ENCODE results near the gene OOSP3.

DNA sequence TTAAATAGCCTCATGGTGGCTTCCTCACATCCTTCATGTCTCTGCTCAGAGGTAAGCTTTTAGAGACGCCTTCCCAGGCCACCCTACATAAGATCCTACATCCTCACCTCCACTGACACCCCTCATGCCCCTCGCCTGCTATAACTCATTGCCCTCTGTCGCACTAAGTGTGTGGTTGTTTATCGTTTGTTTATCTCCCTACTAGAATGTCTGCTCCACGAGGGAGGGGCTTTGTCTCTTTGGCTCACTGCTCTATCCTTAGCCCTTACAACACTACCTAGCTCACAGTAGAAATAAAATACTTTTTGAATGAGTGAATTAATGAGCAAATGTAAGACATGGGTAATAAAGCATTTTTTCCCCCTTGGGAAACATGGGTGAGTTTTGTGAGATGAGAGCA is 32.0 kb upstream of the OOSP3 start:
- TF ChIP-seq, protein P1, sequence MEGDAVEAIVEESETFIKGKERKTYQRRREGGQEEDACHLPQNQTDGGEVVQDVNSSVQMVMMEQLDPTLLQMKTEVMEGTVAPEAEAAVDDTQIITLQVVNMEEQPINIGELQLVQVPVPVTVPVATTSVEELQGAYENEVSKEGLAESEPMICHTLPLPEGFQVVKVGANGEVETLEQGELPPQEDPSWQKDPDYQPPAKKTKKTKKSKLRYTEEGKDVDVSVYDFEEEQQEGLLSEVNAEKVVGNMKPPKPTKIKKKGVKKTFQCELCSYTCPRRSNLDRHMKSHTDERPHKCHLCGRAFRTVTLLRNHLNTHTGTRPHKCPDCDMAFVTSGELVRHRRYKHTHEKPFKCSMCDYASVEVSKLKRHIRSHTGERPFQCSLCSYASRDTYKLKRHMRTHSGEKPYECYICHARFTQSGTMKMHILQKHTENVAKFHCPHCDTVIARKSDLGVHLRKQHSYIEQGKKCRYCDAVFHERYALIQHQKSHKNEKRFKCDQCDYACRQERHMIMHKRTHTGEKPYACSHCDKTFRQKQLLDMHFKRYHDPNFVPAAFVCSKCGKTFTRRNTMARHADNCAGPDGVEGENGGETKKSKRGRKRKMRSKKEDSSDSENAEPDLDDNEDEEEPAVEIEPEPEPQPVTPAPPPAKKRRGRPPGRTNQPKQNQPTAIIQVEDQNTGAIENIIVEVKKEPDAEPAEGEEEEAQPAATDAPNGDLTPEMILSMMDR (optimal IDR thresholded peaks at IDR 0.05 in 1 of 3, IDR thresholded peaks at IDR 0.05 in 1 of 3, conservative IDR thresholded peaks at IDR 0.05 in 1 of 3; ENCODE audit: extremely low read depth in 1 of 3, insufficient read depth in 2 of 3, low read length in 3 of 3), result no peak
- no peak for TF ChIP-seq EZH2 (IDR thresholded peaks at IDR 0.05; ENCODE audit: low read length)
